ENCODE measurements around the gene ZNF717.
"Not testable (repeated sequence)": the region's sequence is repeated elsewhere in the genome, so short reads cannot be mapped to it uniquely, and the experiment has no call there.

ZNF717 gene

GRCh38 chr3:75785081-75785755 is at the start of gene ZNF717:
TSS of gene ZNF717 (minus strand) at chr3:75785549. CDS start at chr3:75783362, 2,187 bp downstream.
- peak; percentile 86 for DNase-seq (ENCODE audit: low read depth in 1 of 2, low spot score in 1 of 2)

DNA sequence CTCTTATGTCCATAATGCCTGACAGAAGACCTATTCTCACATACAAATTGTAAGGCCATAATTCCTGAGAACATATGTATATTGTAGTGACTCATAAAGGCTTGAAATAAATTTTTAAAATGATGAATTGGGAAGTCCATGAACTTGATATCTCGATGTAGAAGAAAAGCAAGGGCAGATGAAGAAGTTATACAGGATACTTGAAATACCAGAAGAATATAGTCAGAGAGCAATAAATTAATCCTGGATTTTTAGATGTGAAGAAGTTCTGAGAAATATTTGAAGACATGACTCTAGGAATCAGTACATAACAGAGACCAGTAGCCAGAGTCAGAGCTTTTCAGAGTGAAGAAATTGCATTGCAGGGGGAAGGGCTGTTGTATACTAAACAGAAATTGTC is 45.7 kb upstream of the ZNF717 start:
- DNase-seq (ENCODE audit: low read depth in 1 of 2, low spot score in 1 of 2), result not testable (repeated sequence)

DNA sequence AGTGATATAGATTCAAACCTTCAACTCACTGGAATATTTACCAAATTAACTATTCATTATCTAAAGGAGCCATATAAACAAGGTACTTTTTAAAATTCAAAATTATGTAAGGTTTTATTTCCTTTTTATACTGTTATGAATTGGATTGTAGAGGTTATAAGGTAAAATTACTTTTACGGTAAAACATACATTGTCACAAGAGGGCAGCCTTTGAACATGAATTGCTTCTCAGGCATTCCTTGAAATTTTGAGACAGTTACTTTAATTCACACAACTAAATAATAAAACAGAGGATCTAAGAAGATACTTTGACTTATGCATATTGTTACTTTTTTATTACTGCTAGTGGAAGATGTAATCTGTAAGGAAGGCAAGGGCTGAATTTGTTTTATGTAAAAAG is 32.7 kb upstream of the ZNF717 start:
- DNase-seq (ENCODE audit: low read depth in 1 of 2, low spot score in 1 of 2), result not testable (repeated sequence)

DNA sequence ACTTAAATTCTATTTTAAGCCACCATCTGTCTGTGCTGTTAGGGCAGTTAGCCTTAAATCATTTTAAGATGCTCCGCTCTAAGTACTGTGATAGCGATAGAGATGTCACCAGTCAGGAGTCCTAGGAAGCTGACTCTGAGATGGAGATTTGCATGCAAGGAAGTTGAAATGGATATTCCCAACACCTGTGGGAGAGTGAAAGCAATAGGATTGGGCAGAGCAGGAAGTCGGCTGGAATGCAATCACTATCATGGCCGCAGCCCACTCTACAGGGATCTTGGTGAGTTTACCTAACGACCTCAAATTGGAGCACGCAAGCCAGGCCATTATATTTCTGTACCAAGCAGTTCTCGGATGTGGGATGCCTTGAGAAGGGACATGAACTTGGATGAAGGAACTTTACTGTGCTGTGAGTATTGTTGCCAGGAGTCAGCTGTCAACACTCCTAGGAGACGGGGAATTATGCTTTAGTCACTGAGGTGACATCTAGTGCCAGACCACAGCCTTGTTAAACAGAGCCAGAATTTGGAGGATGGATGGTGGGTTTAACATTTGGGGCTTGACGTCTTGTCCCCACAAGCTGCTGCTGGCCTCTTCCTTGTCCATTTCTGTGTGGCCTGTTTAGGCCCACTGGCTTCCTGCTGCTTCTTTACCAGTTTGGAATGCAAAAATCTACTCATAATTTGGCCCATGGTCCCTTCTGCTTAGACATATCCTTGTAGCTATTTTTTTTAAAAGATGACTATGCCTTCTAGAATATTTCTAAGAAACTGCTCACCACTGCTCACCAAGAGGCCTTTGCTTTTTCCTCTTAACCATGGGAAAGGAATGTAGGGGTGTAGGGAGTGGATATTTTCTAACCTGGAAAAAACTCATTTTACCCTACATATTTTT is 31.2 kb upstream of the ZNF717 start:
- DNase-seq (ENCODE audit: low read depth in 1 of 2, low spot score in 1 of 2), result not testable (repeated sequence)

DNA sequence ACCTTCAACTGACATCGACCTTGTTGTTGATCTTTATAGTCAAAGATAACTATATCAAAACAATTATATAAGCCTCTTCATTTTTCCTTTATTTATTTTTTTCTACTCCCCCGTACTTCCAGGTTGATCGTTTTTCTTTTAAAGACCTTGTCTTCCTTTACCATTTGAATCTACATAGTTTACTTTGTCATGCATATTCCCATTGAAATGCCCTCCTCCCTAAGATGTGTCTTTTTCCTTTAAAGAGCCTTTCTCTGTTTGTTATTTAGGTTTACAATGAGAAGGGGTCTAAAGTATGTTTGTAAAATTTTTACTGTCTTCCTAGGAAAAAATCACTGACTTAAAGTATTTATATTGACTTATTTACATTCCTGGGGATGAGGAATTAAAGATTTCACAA is 29.4 kb upstream of the ZNF717 start:
- DNase-seq (ENCODE audit: low read depth in 1 of 2, low spot score in 1 of 2), result no peak

DNA sequence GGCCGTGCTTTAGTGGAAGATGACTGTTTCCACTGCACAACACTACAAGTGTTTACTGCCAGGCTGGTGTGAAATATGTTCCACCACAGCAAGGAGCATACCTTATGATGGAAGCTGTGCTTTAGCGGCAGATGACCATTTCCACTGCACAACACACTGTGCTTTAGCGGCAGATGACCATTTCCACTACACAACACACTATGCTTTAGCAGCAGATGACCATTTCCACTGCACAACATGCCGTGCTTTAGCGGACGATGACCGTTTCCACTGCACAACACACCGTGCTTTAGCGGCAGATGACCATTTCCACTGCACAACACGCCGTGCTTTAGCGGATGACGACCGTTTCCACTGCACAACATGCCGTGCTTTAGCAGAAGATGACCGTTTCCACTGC is 2.8 kb downstream of the ZNF717 start:
- no peak for DNase-seq (ENCODE audit: low read depth in 1 of 2, low spot score in 1 of 2)

DNA sequence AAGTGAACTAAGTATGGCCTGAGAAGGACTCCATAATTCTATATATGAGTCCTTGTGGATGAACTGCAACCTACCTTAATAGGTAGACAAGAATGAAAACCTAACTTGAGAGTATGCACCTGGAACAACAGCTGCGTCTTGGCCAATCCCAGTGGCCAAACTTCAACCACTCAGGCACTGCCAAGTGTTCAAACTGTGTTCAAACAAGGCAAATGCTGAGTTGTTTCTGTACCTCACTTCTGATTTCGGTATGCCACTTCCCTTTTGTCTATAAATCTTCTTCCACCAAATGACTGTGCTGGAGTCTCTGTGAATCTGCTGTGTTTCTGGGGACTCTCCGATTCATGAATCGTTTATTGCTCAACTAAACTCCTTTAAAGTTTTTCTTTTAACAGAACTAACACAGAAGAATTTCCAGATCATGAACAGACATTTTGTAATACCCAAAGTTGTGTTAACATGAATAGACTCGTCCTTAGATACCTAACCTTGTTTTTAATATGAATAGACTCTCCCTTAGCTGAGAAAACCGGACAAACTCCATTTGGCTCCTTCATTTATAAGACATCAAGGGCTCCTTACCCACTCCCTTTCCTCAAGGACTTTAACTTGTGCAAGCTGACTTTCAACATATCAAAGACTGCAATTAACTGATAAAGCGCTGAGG is 4.1 kb downstream of the ZNF717 start:
- DNase-seq (ENCODE audit: low read depth in 1 of 2, low spot score in 1 of 2), result no peak

GRCh38 chr3:75777742-75778141 is 7.6 kb downstream of the ZNF717 start:
- DNase-seq (ENCODE audit: low read depth in 1 of 2, low spot score in 1 of 2), result not testable (repeated sequence)

DNA sequence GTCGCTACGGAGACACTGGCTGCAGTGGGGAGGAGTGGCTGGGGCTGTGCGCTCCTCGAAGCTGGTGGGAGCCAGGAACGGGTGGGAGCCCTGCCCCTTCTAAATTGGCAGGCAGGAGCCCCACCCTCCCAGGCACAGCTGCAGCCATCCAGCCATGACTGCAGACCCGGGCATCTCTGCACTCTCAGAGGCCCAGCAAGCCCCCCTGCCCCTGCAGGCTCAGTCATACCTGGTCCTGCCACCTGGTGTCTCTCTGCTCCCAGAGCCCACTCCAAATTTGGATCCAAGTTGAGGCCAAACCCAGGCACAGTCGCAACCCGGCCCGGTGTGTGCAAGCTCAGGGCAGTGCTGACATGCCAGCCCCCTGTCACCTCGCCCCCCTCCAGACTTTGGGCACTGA is 13.7 kb downstream of the ZNF717 start:
- DNase-seq (ENCODE audit: low read depth in 1 of 2, low spot score in 1 of 2), result not testable (repeated sequence)

DNA sequence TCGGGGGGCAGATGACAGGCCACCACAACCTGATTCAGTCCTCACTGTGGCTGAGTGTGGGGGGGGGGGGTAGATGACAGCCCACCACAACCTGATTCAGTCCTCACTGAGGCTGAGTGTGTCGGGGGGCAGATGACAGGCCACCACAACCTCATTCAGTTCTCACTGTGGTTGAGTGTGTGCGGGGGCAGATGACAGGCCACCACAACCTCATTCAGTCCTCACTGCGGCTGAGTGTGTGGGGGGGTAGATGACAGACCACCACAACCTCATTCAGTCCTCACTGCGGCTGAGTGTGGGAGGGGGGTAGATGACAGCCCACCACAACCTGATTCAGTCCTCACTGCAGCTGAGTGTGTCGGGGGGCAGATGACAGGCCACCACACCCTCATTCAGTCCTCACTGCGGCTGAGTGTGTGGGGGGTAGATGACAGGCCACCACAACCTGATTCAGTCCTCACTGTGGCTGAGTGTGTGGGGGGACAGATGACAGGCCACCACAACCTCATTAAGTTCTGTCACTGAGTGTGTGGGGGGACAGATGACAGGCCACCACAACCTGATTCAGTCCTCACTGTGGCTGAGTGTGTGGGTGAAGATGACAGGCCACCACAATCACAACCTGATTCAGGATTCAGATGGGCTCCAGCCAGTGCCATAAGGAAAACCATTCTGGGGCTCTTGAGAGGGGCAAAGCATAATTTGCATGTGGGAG is 16.9 kb downstream of the ZNF717 start:
- no peak for DNase-seq (ENCODE audit: low read depth in 1 of 2, low spot score in 1 of 2)

GRCh38 chr3:75737831-75738493 is 47.4 kb downstream of the ZNF717 start:
- DNase-seq (ENCODE audit: low read depth in 1 of 2, low spot score in 1 of 2), result no peak

- DNase-seq (ENCODE audit: low read depth in 1 of 2, low spot score in 1 of 2), result no peak
Measured at GRCh38 chr3:75727985-75728384, 57.4 kb downstream of the ZNF717 start.

DNA sequence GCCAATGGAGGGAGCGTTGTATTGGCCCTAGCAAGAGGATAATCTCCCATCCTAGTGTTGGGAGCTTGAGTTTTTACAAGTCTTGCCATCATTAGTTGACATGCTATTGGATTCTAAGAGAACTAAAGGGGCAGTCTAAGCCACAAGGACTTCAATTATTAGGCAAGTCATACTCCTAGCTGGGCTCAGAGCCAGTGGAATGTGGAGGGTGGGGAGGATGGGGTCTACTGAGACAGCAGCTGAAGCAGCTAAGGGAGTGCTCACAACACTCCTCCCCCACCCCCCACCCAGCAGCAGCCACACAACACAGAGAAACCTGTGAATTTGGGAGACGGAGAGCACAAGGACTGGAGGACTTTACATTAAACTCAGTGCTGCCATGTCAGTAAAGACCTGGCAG is 93.3 kb downstream of the ZNF717 start:
- no peak for DNase-seq (ENCODE audit: low read depth in 1 of 2, low spot score in 1 of 2)

DNA sequence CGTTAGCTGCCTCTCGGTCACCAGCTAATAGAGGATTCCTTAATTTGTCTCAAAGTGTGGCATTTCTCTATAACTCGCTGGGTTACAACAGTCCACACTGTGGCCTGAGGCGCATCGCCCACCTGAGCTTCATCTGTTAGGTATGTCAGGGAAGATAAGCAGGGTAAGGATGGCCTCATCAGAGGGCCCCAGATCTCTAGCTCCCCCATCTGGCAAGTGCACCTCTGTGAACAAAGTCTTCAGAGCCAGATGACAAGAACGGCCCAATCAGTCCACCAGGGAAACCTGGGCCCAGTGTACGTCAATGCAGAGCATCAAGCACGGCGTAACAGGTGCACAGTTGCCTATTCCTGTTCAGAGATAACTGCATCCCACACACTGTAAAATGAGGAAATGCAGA is 98.0 kb downstream of the ZNF717 start:
- no peak for DNase-seq (ENCODE audit: low read depth in 1 of 2, low spot score in 1 of 2)
